ENCODE data around the gene ARMH3. TPM values are rescaled to one million over a fixed set of nuclear protein-coding genes. Genes with fewer than 3 reads are reported as not detected.

ARMH3 gene
- total RNA-seq, 1 experiment from 2014 or later, result 17.1 TPM

DNA sequence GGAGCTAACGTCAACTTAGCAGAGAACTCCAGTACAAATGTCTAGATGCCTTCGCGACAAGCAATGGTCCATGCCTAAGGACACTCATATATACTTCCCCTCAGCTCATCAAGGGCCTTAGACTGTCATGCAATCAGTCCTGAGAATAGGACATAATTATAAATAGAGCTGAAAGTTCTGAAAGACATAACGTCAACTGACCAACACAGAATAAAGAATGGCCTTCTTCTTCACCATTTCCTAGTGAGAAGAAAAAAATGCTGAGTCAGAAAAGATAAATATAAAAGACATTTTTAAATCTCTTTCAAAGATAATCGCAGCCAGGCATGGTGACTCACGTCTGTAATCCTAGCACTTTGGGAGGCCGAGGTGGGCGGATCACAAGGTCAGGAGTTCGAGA is 83.2 kb downstream of the ARMH3 start:
- Mint-ChIP-seq H3K27ac (no peak overlapping the region), H3K4me3 (no peak overlapping the region), H3K36me3 (peaks cover 12% of the 10 kb centered on the region), H3K4me1 (peaks cover 17% of the 10 kb centered on the region), H3K9me3 (no peaks in the 10 kb centered on the region), H3K27me3 (ENCODE audit: low read depth) (no peaks in the 10 kb centered on the region)
- TF ChIP-seq, protein P1, sequence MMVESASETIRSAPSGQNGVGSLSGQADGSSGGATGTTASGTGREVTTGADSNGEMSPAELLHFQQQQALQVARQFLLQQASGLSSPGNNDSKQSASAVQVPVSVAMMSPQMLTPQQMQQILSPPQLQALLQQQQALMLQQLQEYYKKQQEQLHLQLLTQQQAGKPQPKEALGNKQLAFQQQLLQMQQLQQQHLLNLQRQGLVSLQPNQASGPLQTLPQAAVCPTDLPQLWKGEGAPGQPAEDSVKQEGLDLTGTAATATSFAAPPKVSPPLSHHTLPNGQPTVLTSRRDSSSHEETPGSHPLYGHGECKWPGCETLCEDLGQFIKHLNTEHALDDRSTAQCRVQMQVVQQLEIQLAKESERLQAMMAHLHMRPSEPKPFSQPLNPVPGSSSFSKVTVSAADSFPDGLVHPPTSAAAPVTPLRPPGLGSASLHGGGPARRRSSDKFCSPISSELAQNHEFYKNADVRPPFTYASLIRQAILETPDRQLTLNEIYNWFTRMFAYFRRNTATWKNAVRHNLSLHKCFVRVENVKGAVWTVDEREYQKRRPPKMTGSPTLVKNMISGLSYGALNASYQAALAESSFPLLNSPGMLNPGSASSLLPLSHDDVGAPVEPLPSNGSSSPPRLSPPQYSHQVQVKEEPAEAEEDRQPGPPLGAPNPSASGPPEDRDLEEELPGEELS (CRISPR knock-in tag; IDR thresholded peaks at IDR 0.05), result no peak
- no peak for TF ChIP-seq ZNF671 (CRISPR knock-in tag; IDR thresholded peaks at IDR 0.05)
- TF ChIP-seq, protein P2, sequence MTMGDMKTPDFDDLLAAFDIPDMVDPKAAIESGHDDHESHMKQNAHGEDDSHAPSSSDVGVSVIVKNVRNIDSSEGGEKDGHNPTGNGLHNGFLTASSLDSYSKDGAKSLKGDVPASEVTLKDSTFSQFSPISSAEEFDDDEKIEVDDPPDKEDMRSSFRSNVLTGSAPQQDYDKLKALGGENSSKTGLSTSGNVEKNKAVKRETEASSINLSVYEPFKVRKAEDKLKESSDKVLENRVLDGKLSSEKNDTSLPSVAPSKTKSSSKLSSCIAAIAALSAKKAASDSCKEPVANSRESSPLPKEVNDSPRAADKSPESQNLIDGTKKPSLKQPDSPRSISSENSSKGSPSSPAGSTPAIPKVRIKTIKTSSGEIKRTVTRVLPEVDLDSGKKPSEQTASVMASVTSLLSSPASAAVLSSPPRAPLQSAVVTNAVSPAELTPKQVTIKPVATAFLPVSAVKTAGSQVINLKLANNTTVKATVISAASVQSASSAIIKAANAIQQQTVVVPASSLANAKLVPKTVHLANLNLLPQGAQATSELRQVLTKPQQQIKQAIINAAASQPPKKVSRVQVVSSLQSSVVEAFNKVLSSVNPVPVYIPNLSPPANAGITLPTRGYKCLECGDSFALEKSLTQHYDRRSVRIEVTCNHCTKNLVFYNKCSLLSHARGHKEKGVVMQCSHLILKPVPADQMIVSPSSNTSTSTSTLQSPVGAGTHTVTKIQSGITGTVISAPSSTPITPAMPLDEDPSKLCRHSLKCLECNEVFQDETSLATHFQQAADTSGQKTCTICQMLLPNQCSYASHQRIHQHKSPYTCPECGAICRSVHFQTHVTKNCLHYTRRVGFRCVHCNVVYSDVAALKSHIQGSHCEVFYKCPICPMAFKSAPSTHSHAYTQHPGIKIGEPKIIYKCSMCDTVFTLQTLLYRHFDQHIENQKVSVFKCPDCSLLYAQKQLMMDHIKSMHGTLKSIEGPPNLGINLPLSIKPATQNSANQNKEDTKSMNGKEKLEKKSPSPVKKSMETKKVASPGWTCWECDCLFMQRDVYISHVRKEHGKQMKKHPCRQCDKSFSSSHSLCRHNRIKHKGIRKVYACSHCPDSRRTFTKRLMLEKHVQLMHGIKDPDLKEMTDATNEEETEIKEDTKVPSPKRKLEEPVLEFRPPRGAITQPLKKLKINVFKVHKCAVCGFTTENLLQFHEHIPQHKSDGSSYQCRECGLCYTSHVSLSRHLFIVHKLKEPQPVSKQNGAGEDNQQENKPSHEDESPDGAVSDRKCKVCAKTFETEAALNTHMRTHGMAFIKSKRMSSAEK (CRISPR knock-in tag; IDR thresholded peaks at IDR 0.05; ENCODE audit: borderline replicate concordance), result no peak
- no peak for TF ChIP-seq MLX (CRISPR knock-in tag; IDR thresholded peaks at IDR 0.05)
- TF ChIP-seq TCF7 (CRISPR knock-in tag; IDR thresholded peaks at IDR 0.05; ENCODE audit: low read depth), result no peak
- no peak for TF ChIP-seq ZSCAN18 (CRISPR knock-in tag; IDR thresholded peaks at IDR 0.05)
- no peak for TF ChIP-seq ELF4 (CRISPR knock-in tag; IDR thresholded peaks at IDR 0.05; ENCODE audit: low read depth)
- TF ChIP-seq, protein P3, sequence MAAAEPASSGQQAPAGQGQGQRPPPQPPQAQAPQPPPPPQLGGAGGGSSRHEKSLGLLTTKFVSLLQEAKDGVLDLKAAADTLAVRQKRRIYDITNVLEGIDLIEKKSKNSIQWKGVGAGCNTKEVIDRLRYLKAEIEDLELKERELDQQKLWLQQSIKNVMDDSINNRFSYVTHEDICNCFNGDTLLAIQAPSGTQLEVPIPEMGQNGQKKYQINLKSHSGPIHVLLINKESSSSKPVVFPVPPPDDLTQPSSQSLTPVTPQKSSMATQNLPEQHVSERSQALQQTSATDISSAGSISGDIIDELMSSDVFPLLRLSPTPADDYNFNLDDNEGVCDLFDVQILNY (CRISPR knock-in tag; IDR thresholded peaks at IDR 0.05), result no peak
- TF ChIP-seq, protein P4, sequence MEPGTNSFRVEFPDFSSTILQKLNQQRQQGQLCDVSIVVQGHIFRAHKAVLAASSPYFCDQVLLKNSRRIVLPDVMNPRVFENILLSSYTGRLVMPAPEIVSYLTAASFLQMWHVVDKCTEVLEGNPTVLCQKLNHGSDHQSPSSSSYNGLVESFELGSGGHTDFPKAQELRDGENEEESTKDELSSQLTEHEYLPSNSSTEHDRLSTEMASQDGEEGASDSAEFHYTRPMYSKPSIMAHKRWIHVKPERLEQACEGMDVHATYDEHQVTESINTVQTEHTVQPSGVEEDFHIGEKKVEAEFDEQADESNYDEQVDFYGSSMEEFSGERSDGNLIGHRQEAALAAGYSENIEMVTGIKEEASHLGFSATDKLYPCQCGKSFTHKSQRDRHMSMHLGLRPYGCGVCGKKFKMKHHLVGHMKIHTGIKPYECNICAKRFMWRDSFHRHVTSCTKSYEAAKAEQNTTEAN (CRISPR knock-in tag; IDR thresholded peaks at IDR 0.05), result no peak
- TF ChIP-seq CTCF (IDR thresholded peaks at IDR 0.05), result no peak
- TF ChIP-seq CREB1 (CRISPR knock-in tag; IDR thresholded peaks at IDR 0.05), result no peak
- no peak for TF ChIP-seq ZNF396 (CRISPR knock-in tag; IDR thresholded peaks at IDR 0.05; ENCODE audit: borderline replicate concordance)
- TF ChIP-seq, protein P5, sequence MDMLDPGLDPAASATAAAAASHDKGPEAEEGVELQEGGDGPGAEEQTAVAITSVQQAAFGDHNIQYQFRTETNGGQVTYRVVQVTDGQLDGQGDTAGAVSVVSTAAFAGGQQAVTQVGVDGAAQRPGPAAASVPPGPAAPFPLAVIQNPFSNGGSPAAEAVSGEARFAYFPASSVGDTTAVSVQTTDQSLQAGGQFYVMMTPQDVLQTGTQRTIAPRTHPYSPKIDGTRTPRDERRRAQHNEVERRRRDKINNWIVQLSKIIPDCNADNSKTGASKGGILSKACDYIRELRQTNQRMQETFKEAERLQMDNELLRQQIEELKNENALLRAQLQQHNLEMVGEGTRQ (CRISPR knock-in tag; IDR thresholded peaks at IDR 0.05), result no peak
- no peak for TF ChIP-seq FOXP1 (CRISPR knock-in tag; IDR thresholded peaks at IDR 0.05; ENCODE audit: borderline replicate concordance)
- no peak for TF ChIP-seq GABPB1 (CRISPR knock-in tag; IDR thresholded peaks at IDR 0.05)
- ATAC-seq (no peak), DNase-seq (ENCODE audit: low spot score) (no peak)
- CTCF ChIA-PET, result interaction anchor here (0.7 to 1.6 kb wide), 2 partner anchors 90 to 132 kb away, joined by 3 to 7 read pairs; no protein-coding TSS in a partner anchor
- POLR2A ChIA-PET, result no interaction called here
